Skeletal muscle tissue (tissue), 4 donors: ENCODE data around the gene BCAS3. TPM values are rescaled to one million over a fixed set of nuclear protein-coding genes. Genes with fewer than 3 reads are reported as not detected.
"Not testable (repeated sequence)": the region's sequence is repeated elsewhere in the genome, so short reads cannot be mapped to it uniquely, and the experiment has no call there.

Experiments used
- H3K27ac ChIP-seq: one replicate; pipeline ENCODE4 v1.7.0; 2013; ENCODE audit warnings: mild to moderate bottlenecking, low read depth, low read length, inconsistent platforms
- H3K27me3 ChIP-seq, 3 donors: one replicate each; pipeline ENCODE4 v1.7.0; 2013; ENCODE audit warnings: low read length in 3 of 3; ENCODE audit not compliant: control insufficient read depth in 3 of 3, insufficient read depth in 3 of 3
- H3K36me3 ChIP-seq, 3 donors: one replicate each; pipeline ENCODE4 v1.7.0; 2013; ENCODE audit warnings: low read length in 3 of 3; ENCODE audit not compliant: control insufficient read depth in 3 of 3, insufficient read depth in 3 of 3
- H3K4me1 ChIP-seq, 3 donors: one replicate each; pipeline ENCODE4 v1.7.0; 2013; ENCODE audit warnings: low read length in 3 of 3, mild to moderate bottlenecking in 3 of 3; ENCODE audit not compliant: control insufficient read depth in 3 of 3, insufficient read depth in 3 of 3
- H3K4me3 ChIP-seq, 3 donors: one replicate each; pipeline ENCODE4 v1.7.0; 2013; ENCODE audit warnings: low read length in 3 of 3
- H3K9ac ChIP-seq, 3 donors: one replicate each; pipeline ENCODE4 v1.7.0; 2013; ENCODE audit warnings: low read length in 3 of 3, mild to moderate bottlenecking in 3 of 3, moderate library complexity in 2 of 3, low read depth in 1 of 3
- H3K9me3 ChIP-seq, 3 donors: one replicate each; pipeline ENCODE4 v1.7.0; 2013; ENCODE audit warnings: low read length in 3 of 3; ENCODE audit not compliant: control insufficient read depth in 3 of 3
- total RNA-seq: library from RNA; depleted of rRNA; stranded (reverse); fragments of >200 nt; gene quantifications from one replicate; pipeline ENCODE4 v1.2.3, GENCODE V29; 2014
- donor health status: Osteomylitis.

BCAS3 gene
- total RNA-seq, 1 donor from 2014 or later = 25.1 TPM

DNA sequence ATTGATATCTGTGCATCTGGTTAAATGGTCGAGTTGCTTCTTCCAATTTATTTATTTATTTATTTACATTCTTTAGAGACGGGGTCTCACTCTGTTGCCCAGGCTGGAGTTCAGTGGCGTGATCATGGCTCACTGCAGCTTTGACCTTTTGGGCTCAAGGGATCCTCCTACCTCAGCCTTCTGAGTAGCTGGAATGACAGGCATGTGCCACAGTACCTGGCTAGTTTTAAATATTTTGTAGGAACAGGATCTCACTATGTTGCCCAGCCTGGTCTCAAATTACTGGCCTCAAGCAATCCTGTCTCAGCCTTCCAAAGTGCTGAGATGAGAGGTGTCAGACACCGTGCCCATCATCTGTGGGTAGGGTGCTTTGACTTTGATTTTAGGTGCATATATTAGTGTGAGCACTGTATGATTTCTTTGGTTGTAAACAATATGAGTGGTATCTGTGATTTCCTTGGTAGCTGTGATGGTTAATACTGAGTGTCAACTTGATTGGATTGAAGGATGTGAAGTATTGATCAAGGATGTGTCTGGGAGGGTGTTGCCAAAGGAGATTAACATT, 90.2 kb downstream of the BCAS3 start:
- Histone ChIP-seq H3K4me1 (no peaks in the 10 kb centered on the region), H3K36me3 (no peaks in the 10 kb centered on the region), H3K9me3 (no peaks in the 10 kb centered on the region), H3K27ac (no peak overlapping the region), H3K9ac (no peak overlapping the region), H3K27me3 (no peaks in the 10 kb centered on the region), H3K4me3 (no peak overlapping the region)

DNA sequence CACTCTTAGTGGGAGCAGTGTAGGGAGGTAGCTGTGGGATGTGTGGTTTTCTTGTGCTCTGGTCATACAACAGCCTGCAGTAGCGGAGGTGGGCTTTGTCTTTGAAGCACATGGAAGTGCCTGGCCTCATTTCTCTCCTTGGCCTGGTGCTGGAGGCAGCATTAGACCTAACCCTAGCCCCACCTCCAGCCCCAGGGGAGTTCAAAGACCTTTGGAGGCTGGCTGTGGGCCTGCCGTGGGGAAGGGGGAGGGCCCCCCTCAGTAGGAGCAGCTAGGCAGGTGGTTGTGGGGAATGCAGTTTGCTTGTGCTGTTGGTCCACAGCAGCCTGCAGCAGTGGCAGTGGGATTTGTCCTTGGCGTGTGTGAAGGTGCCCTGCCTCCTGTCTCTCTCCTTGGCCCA, 91.7 kb downstream of the BCAS3 start:
- H3K9me3 ChIP-seq = no peaks in the 10 kb centered on the region
- no peaks in the 10 kb centered on the region for H3K27me3 ChIP-seq
- no peak overlapping the region for H3K4me3 ChIP-seq
- H3K27ac ChIP-seq = no peak overlapping the region
- H3K36me3 ChIP-seq = no peaks in the 10 kb centered on the region
- H3K9ac ChIP-seq = no peak overlapping the region
- no peaks in the 10 kb centered on the region for H3K4me1 ChIP-seq

- Histone ChIP-seq H3K27ac (no peak overlapping the region), H3K9ac (no peak overlapping the region), H3K27me3 (no peaks in the 10 kb centered on the region), H3K9me3 (no peaks in the 10 kb centered on the region), H3K4me3 (no peak overlapping the region), H3K4me1 (no peaks in the 10 kb centered on the region), H3K36me3 (no peaks in the 10 kb centered on the region)
These were observed 93.3 kb downstream of the BCAS3 start for GRCh38 chr17:60770946-60771422.

DNA sequence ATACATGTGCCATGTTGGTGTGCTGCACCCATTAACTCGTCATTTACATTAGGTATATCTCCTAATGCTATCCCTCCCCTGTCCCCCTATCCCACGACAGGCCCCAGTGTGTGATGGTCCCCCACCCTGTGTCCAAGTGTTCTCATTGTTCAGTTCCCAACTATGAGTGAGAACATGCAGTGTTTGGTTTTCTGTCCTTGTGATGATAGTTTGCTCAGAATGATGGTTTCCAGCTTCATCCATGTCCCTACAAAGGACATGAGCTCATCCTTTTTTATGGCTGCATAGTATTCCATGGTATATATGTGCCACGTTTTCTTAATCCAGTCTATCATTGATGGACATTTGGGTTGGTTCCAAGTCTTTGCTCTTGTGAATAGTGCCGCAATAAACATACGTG, 94.0 kb downstream of the BCAS3 start:
- H3K9me3 ChIP-seq, H3K27me3 ChIP-seq, H3K36me3 ChIP-seq, H3K4me1 ChIP-seq, H3K4me3 ChIP-seq, H3K9ac ChIP-seq, H3K27ac ChIP-seq: not testable (repeated sequence)

- Histone ChIP-seq H3K9me3 (no peaks in the 10 kb centered on the region), H3K27ac (no peak overlapping the region), H3K9ac (no peak overlapping the region), H3K4me1 (no peaks in the 10 kb centered on the region), H3K36me3 (no peaks in the 10 kb centered on the region), H3K27me3 (no peaks in the 10 kb centered on the region), H3K4me3 (no peak overlapping the region)
These were observed 95.9 kb downstream of the BCAS3 start for GRCh38 chr17:60773552-60773951.

DNA sequence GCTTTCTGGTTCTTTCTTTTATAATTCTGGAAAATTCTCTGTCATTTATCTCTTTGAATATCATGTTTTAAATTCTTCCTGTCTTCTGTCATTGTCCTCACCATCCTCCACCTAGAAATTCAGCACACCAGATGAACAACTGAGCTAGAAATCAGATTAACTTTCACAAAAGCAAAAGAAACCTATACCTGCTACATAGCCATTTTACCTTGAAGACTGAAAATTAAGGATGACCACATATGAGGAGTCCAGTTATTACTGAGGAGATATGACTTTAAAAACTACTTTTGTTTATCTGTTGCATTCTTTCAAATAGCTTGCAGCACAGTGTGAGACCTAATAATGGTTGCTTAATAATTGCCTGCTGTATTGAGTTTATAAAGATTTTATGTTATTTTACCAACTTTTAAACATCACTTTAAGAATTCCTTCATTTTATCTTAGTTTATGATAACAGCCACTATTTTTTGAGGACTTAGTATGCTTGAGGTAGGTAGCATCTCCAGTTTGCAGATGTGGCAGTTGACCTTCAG, 104.3 kb downstream of the BCAS3 start:
- Histone ChIP-seq H3K9ac (no peak overlapping the region), H3K36me3 (no peaks in the 10 kb centered on the region), H3K27me3 (no peaks in the 10 kb centered on the region), H3K4me1 (no peaks in the 10 kb centered on the region), H3K9me3 (no peaks in the 10 kb centered on the region), H3K4me3 (no peak overlapping the region), H3K27ac (no peak overlapping the region)

DNA sequence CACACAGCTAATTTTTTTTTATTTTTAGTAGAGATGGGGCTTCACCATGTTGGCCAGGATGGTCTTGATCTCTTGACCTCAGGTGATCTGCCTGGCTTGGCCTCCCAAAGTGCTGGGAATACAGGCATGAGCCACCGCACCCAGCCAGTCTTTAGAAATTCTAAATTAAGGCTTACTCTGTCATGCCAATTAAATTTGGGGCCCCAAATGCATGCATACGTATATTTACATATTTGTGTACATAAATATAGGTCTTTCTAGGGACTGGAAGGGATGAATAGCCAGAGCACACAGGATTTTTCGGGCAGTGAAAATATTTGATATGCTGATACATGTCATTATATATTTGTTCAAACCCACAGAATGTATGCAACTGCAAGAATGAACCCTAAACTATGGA, 105.1 kb downstream of the BCAS3 start:
- H3K36me3 ChIP-seq = no peaks in the 10 kb centered on the region
- no peak overlapping the region for H3K9ac ChIP-seq
- H3K4me1 ChIP-seq = no peaks in the 10 kb centered on the region
- H3K27ac ChIP-seq = no peak overlapping the region
- H3K4me3 ChIP-seq = no peak overlapping the region
- H3K27me3 ChIP-seq = no peaks in the 10 kb centered on the region
- H3K9me3 ChIP-seq = no peaks in the 10 kb centered on the region

DNA sequence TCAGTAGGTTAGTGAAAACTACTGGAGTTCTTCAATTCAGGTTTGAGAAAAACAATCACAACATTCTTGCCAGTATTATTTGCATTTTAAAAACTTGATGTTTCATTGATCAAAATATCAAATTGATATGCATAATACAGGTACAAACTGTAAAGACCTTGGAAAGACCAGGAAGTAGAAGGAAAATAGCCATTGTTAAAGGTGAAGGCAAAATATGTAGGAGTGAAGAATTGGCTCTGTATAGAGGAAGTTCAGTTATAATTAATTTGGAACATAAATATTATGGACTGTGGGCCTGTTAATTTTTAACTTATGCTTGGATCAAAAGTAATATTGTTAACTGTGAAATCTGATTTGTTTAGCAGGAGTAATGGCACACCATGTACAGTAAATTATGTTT, 112.6 kb downstream of the BCAS3 start:
- Histone ChIP-seq H3K36me3 (no peaks in the 10 kb centered on the region), H3K9me3 (no peaks in the 10 kb centered on the region), H3K27me3 (no peaks in the 10 kb centered on the region), H3K4me3 (no peak overlapping the region), H3K27ac (no peak overlapping the region), H3K4me1 (peaks cover 0 to 5% (median 3%) of the 10 kb centered on the region in 3 donors), H3K9ac (no peak overlapping the region)

DNA sequence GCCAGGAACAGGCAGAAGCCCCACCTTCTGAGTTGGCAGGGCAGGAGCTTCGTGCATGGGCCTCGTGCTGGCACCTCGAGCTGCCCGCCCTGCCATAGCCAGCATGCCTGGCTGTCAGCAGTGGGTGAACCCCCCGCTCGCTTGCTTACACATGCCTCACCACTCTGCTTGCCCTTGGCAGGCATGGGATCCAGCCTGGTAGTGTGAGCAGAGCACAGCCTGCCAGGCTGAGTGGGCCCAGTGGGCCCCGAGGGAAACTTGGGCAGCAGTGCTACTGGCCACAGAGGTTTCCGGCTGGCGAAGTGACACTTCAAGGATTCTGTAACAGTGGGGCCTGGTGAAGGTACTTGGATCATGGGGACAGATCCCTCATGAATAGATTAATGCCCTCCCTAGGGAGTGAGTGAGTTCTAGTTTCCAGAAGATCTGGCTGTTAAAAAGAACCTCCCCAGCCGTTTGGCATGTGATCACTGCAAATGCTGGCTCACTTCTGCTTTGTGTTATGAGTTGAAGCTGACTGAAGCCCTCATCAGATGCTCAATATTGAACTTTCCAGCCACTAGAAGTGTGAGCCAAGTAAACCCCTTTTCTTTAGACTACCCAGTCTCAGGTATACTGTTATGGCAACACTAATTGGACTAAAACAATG, 114.7 kb downstream of the BCAS3 start:
- Histone ChIP-seq H3K4me1 (peaks cover 0 to 5% (median 3%) of the 10 kb centered on the region in 3 donors), H3K9me3 (no peaks in the 10 kb centered on the region), H3K9ac (no peak overlapping the region), H3K27me3 (no peaks in the 10 kb centered on the region), H3K4me3 (no peak overlapping the region), H3K27ac (no peak overlapping the region), H3K36me3 (no peaks in the 10 kb centered on the region)

DNA sequence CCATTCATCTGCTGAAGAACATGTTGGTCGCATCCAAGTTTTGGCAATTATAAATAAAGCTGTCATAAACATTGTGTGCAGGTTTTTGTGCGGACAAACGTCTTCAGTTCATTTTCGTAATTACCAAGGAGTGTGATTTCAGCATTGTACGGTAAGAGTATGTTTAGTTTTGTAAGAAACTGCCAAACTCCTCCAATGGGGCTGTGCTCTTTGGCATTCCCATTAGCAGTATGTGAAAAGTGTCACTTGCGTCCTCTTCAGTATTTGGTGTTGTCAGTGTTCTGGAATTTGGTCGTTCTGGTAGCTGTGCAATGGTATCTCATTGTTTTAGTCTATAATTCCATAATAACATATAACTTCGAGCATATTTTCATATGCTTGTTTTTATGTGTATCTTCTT, 120.9 kb downstream of the BCAS3 start:
- no peak overlapping the region for H3K9ac ChIP-seq
- no peaks in the 10 kb centered on the region for H3K36me3 ChIP-seq
- H3K27me3 ChIP-seq = no peaks in the 10 kb centered on the region
- H3K4me1 ChIP-seq = no peaks in the 10 kb centered on the region
- no peak overlapping the region for H3K4me3 ChIP-seq
- H3K27ac ChIP-seq = no peak overlapping the region
- H3K9me3 ChIP-seq = no peaks in the 10 kb centered on the region
